Measurements from ENCODE around the gene TCN2. TPM values are rescaled to one million over a fixed set of nuclear protein-coding genes. Genes with fewer than 3 reads are reported as not detected.

Gene TCN2
- total RNA-seq, 4 donors from 2014 or later = 14.2 to 42.7 (median 33.3) TPM

GRCh38 chr22:30649430-30650007 lies 42.5 kb downstream of the TCN2 start:
- Histone ChIP-seq H3K27me3 (no peaks in the 10 kb centered on the region), H3K27ac (peak overlapping the region in 2 of 4 donors; percentile 47 to 51)

GRCh38 chr22:30650508-30651116 lies 43.6 kb downstream of the TCN2 start:
- no peak overlapping the region for H3K4me3 ChIP-seq
- no peaks in the 10 kb centered on the region for H3K27me3 ChIP-seq
- H3K36me3 ChIP-seq = peaks cover 0 to 27% of the 10 kb centered on the region in 2 donors
- peak overlapping the region in 1 of 4 donors; percentile 51 for H3K27ac ChIP-seq
- 42 to 59% methylated on average over 2 to 4 of the region's 5 CpGs for WGBS, 2 donors (ENCODE audit: low coverage in 1 of 2)
- ATAC-seq = no peak
- H3K4me1 ChIP-seq = peaks cover 0 to 8% (median 0%) of the 10 kb centered on the region in 3 donors
- TF ChIP-seq POLR2A (IDR thresholded peaks at IDR 0.05) (no peak), CTCF (IDR thresholded peaks at IDR 0.05) (no peak), EP300 (IDR thresholded peaks at IDR 0.05) (no peak), POLR2AphosphoS5 (IDR thresholded peaks at IDR 0.05) (no peak)
- no peaks in the 10 kb centered on the region for H3K9me3 ChIP-seq

More at GRCh38 chr22:30649430-30650007, 42.5 kb downstream of the TCN2 start:
- peak; percentile 82 for ATAC-seq
- 51% methylated on average over 3 of the region's 7 CpGs; no CpG with 5 or more reads in 1 of the 2 donors for WGBS, 2 donors (ENCODE audit: low coverage in 1 of 2)
- Histone ChIP-seq H3K4me3 (no peak overlapping the region), H3K36me3 (peaks cover 0 to 24% of the 10 kb centered on the region in 2 donors), H3K4me1 (peaks cover 0 to 11% (median 0%) of the 10 kb centered on the region in 3 donors), H3K9me3 (no peaks in the 10 kb centered on the region)
- no peak for TF ChIP-seq CTCF (IDR thresholded peaks at IDR 0.05)
- TF ChIP-seq POLR2A (IDR thresholded peaks at IDR 0.05) = no peak
- no peak for TF ChIP-seq EP300 (IDR thresholded peaks at IDR 0.05)
- TF ChIP-seq POLR2AphosphoS5 (IDR thresholded peaks at IDR 0.05) = no peak

- Histone ChIP-seq H3K27me3 (no peaks in the 10 kb centered on the region), H3K4me3 (no peak overlapping the region), H3K27ac (no peak overlapping the region), H3K9me3 (no peaks in the 10 kb centered on the region), H3K36me3 (peaks cover 0 to 13% of the 10 kb centered on the region in 2 donors), H3K4me1 (peaks cover 0 to 8% (median 0%) of the 10 kb centered on the region in 3 donors)
- no peak for ATAC-seq
- 83 to 100% methylated on average over 1 to 2 of the region's 2 CpGs for WGBS, 2 donors (ENCODE audit: low coverage in 1 of 2)
- no peak for TF ChIP-seq CTCF (IDR thresholded peaks at IDR 0.05)
- TF ChIP-seq POLR2AphosphoS5 (IDR thresholded peaks at IDR 0.05) = no peak
- no peak for TF ChIP-seq POLR2A (IDR thresholded peaks at IDR 0.05)
- TF ChIP-seq EP300 (IDR thresholded peaks at IDR 0.05) = no peak
Observed at GRCh38 chr22:30652852-30653251, 45.9 kb downstream of the TCN2 start.

- H3K4me1 ChIP-seq = peaks cover 0 to 3% (median 0%) of the 10 kb centered on the region in 3 donors
- H3K27me3 ChIP-seq = no peaks in the 10 kb centered on the region
- H3K4me3 ChIP-seq = no peak overlapping the region
- no peaks in the 10 kb centered on the region for H3K9me3 ChIP-seq
- TF ChIP-seq POLR2A (IDR thresholded peaks at IDR 0.05) (no peak), CTCF (IDR thresholded peaks at IDR 0.05) (no peak)
- H3K36me3 ChIP-seq = peaks cover 0 to 7% of the 10 kb centered on the region in 2 donors
- no peak overlapping the region for H3K27ac ChIP-seq
- WGBS, 2 donors (ENCODE audit: low coverage in 1 of 2) = 80% methylated on average over 1 of the region's 14 CpGs; no CpG with 5 or more reads in 1 of the 2 donors
- ATAC-seq = no peak
Observed at GRCh38 chr22:30654361-30654760, 47.4 kb downstream of the TCN2 start.

GRCh38 chr22:30655532-30655931 lies 48.6 kb downstream of the TCN2 start:
- H3K36me3 ChIP-seq = peaks cover 0 to 9% of the 10 kb centered on the region in 2 donors
- 80 to 100% methylated on average over 1 to 3 of the region's 3 CpGs for WGBS, 2 donors (ENCODE audit: low coverage in 1 of 2)
- H3K4me1 ChIP-seq = no peaks in the 10 kb centered on the region
- ATAC-seq = no peak
- H3K9me3 ChIP-seq = no peaks in the 10 kb centered on the region
- TF ChIP-seq CTCF (IDR thresholded peaks at IDR 0.05) (no peak), EP300 (IDR thresholded peaks at IDR 0.05) (no peak), POLR2A (IDR thresholded peaks at IDR 0.05) (no peak), POLR2AphosphoS5 (IDR thresholded peaks at IDR 0.05) (no peak)
- H3K4me3 ChIP-seq = no peak overlapping the region
- H3K27me3 ChIP-seq = no peaks in the 10 kb centered on the region
- no peak overlapping the region for H3K27ac ChIP-seq
